ENCODE measurements around the gene RAPGEF2.

DNA sequence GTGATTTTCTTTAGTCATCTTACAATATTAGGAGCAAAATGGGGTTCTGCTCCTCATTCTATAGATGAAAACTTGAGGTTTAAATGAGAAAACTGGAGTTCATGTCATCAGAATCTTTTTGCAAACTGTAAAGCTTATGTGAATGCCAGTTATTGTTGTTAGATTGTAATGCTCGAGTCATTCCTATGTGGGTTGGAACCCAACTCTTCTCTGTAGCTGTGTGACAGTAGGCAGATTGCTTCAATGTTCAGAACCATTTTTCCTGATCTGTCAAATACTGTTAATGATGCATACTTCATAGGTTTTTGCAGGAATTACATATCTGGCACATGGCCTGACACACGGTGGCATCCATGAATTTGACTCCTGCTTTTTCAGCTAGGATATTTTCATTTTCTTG lies 178.9 kb downstream of the RAPGEF2 start:
- no peak for TF ChIP-seq POLR2A (IDR thresholded peaks at IDR 0.05)
- TF ChIP-seq, protein P1, sequence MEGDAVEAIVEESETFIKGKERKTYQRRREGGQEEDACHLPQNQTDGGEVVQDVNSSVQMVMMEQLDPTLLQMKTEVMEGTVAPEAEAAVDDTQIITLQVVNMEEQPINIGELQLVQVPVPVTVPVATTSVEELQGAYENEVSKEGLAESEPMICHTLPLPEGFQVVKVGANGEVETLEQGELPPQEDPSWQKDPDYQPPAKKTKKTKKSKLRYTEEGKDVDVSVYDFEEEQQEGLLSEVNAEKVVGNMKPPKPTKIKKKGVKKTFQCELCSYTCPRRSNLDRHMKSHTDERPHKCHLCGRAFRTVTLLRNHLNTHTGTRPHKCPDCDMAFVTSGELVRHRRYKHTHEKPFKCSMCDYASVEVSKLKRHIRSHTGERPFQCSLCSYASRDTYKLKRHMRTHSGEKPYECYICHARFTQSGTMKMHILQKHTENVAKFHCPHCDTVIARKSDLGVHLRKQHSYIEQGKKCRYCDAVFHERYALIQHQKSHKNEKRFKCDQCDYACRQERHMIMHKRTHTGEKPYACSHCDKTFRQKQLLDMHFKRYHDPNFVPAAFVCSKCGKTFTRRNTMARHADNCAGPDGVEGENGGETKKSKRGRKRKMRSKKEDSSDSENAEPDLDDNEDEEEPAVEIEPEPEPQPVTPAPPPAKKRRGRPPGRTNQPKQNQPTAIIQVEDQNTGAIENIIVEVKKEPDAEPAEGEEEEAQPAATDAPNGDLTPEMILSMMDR (IDR thresholded peaks at IDR 0.05), result no peak
